Spinal cord (tissue), 10 donors: ENCODE data around the gene ANKRD11. TPM values are rescaled to one million over a fixed set of nuclear protein-coding genes. Genes with fewer than 3 reads are reported as not detected.

ENCODE experiments used
- DNase-seq, 6 donors: peaks; one replicate each; pipeline versions ENCODE4 v3.0.0 to v3.0.0-alpha.2; 2013 to 2015; ENCODE audit warnings: low spot score in 6 of 6, low read depth in 4 of 6
- H3K27ac ChIP-seq: one replicate; pipeline ENCODE4 v1.5.1; 2013; ENCODE audit warnings: low read depth, low read length, control low read depth
- H3K27me3 ChIP-seq: one replicate; pipeline ENCODE4 v1.6.1; 2013; ENCODE audit warnings: low read length; ENCODE audit not compliant: control insufficient read depth, insufficient read depth
- H3K36me3 ChIP-seq: one replicate; pipeline ENCODE4 v1.6.1; 2013; ENCODE audit warnings: low read length; ENCODE audit not compliant: control insufficient read depth, insufficient read depth
- H3K4me1 ChIP-seq: one replicate; pipeline ENCODE4 v1.6.1; 2013; ENCODE audit warnings: low read length; ENCODE audit not compliant: control insufficient read depth, insufficient read depth
- H3K4me3 ChIP-seq: one replicate; pipeline ENCODE4 v1.5.1; 2013; ENCODE audit warnings: low read depth, low read length, control low read depth
- H3K9me3 ChIP-seq: one replicate; pipeline ENCODE4 v1.6.1; 2013; ENCODE audit warnings: low read length; ENCODE audit not compliant: control insufficient read depth, insufficient read depth
- WGBS: methylation state at CpG from one replicate; pipeline ENCODE4 v1.1.5; 2013; ENCODE audit warnings: missing lambda C conversion rate; ENCODE audit not compliant: insufficient coverage; 5-methylcytosine and 5-hydroxymethylcytosine counted together
- polyA plus RNA-seq, 2 donors: library from polyadenylated mRNA; unstranded; fragments of 120-200 nt; gene quantifications; one replicate each; pipeline ENCODE4 v1.2.1, GENCODE V29; 2013; ENCODE audit not compliant: insufficient read length in 2 of 2
- total RNA-seq, 2 donors: library from RNA; depleted of rRNA in 1 of 2; stranded (reverse); fragments of 120-200 nt in 1 of 2; fragments of >200 nt in 1 of 2; gene quantifications; one replicate each; pipeline versions ENCODE4 v1.2.3 to v1.2.4, GENCODE V29; 2013 to 2014
- donor health status: healthy.

ANKRD11 gene
- total and polyA plus RNA-seq, 4 donors: 38.2 to 104 (median 73.5) TPM

GRCh38 chr16:89482817-89483205, 7.5 kb downstream of the ANKRD11 start:
- 38% methylated on average over 1 of the region's 5 CpGs for WGBS
- Histone ChIP-seq H3K4me1 (peaks cover 29% of the 10 kb centered on the region), H3K36me3 (no peaks in the 10 kb centered on the region), H3K9me3 (no peaks in the 10 kb centered on the region), H3K27ac (no peak overlapping the region), H3K27me3 (no peaks in the 10 kb centered on the region), H3K4me3 (no peak overlapping the region)
- no peak for DNase-seq

- H3K4me1 ChIP-seq: peaks cover 24% of the 10 kb centered on the region
- H3K4me3 ChIP-seq: no peak overlapping the region
- DNase-seq: no peak
- no peak overlapping the region for H3K27ac ChIP-seq
- no peaks in the 10 kb centered on the region for H3K9me3 ChIP-seq
- H3K27me3 ChIP-seq: no peaks in the 10 kb centered on the region
- H3K36me3 ChIP-seq: no peaks in the 10 kb centered on the region
- WGBS: 62% methylated on average over 14 of the region's 14 CpGs
Measured at GRCh38 chr16:89482150-89482816, 8.1 kb downstream of the ANKRD11 start.

DNA sequence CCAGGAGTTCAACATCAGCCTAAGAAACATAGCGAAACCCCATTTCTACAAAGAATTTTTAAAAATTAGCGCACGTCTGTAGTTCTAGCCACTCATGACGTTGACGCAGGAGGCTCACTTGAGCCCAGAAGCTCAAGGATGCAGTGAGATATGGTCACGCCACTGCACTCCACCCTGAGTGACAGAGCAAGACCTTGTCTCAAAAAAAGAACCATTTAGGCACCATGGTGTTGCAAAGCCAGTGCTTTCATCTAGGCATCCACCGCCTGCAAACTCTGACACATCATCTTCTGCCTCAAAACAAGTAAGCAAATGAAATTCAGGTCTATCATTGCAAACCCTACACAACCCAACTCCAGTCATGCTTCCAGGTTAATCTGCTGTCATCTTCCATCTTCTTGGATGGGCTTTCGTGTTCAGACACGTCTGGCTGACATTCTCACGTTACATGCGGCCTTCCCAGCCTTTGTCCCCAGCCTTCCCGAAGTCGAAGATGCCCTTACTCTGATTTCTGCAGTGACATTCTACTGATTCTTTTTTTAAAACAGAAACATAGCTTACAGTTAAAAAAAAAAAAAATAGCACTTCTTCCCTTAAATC, 8.9 kb downstream of the ANKRD11 start:
- Histone ChIP-seq H3K9me3 (no peaks in the 10 kb centered on the region), H3K4me3 (no peak overlapping the region), H3K27me3 (no peaks in the 10 kb centered on the region), H3K36me3 (no peaks in the 10 kb centered on the region), H3K4me1 (peaks cover 24% of the 10 kb centered on the region), H3K27ac (no peak overlapping the region)
- no peak for DNase-seq
- WGBS: 89% methylated on average over 13 of the region's 13 CpGs

GRCh38 chr16:89478576-89479221, 11.7 kb downstream of the ANKRD11 start:
- Histone ChIP-seq H3K27ac (no peak overlapping the region), H3K4me1 (peaks cover 26% of the 10 kb centered on the region), H3K4me3 (no peak overlapping the region), H3K9me3 (no peaks in the 10 kb centered on the region), H3K36me3 (no peaks in the 10 kb centered on the region), H3K27me3 (no peaks in the 10 kb centered on the region)
- WGBS: 82% methylated on average over 10 of the region's 14 CpGs
- DNase-seq: no peak

GRCh38 chr16:89476811-89477261, 13.5 kb downstream of the ANKRD11 start:
- Histone ChIP-seq H3K9me3 (no peaks in the 10 kb centered on the region), H3K36me3 (no peaks in the 10 kb centered on the region), H3K4me1 (peaks cover 20% of the 10 kb centered on the region), H3K27ac (no peak overlapping the region), H3K4me3 (no peak overlapping the region), H3K27me3 (no peaks in the 10 kb centered on the region)
- DNase-seq: no peak
- 50% methylated on average over 1 of the region's 10 CpGs for WGBS

DNA sequence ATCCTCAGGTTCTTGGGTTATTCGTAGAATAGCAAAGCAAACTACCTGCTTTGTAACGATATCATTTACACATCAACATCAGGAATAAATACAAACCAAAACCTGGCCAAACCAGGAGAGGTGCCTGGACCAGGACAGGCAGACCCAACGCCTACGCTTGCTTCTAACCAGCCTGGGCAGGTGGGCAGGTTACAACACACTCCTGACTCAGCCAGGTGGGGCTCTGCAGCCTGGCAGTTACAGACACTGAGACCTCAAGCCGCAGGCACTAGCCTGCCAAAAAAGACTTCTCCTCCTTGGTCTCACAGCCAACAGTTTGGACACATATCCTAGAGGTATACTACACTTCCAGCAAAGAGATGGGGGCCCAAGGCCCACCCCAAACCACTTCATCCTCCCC, 14.0 kb downstream of the ANKRD11 start:
- Histone ChIP-seq H3K4me3 (no peak overlapping the region), H3K4me1 (peaks cover 20% of the 10 kb centered on the region), H3K27me3 (no peaks in the 10 kb centered on the region), H3K9me3 (no peaks in the 10 kb centered on the region), H3K36me3 (no peaks in the 10 kb centered on the region), H3K27ac (no peak overlapping the region)
- WGBS: 94% methylated on average over 5 of the region's 5 CpGs
- no peak for DNase-seq

GRCh38 chr16:89475144-89475543, 15.2 kb downstream of the ANKRD11 start:
- 0% methylated on average over 1 of the region's 5 CpGs for WGBS

DNA sequence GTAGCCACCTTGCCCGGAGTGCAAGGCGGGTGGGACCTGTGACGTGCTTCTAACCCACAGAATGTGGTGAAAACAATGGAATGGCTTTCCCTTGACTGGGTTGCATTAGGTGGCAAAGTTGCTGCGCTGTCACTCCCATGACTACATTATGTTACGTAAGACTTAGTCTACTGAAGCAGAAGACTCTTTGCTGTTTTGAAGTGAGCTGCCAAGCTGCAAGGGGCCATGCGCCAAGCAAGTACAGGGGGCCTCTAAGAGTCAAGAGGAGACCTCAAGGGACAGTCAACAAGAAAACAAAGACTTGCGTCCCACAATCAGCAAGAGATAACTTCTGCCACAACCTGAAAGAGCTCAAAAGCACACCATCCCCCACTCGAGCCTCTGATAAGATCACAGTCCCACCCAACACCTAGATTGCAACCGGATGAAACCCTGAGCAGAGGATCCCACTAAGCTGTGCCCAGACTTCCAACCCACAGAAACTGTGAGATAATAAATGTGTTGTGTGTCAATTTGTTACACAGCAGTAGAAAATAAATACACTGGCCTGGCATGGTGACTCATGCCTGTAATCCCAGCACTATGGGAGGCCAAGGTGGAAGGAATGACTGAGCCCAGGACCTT, 16.5 kb downstream of the ANKRD11 start:
- Histone ChIP-seq H3K36me3 (no peaks in the 10 kb centered on the region), H3K27ac (no peak overlapping the region), H3K27me3 (no peaks in the 10 kb centered on the region), H3K4me3 (no peak overlapping the region), H3K9me3 (no peaks in the 10 kb centered on the region), H3K4me1 (peaks cover 20% of the 10 kb centered on the region)
- WGBS: 79% methylated on average over 6 of the region's 9 CpGs
- DNase-seq: no peak

More at GRCh38 chr16:89475144-89475543, 15.2 kb downstream of the ANKRD11 start:
- peak in 1 of 6 donors; percentile 57 for DNase-seq
- Histone ChIP-seq H3K4me1 (peaks cover 20% of the 10 kb centered on the region), H3K27ac (no peak overlapping the region), H3K27me3 (no peaks in the 10 kb centered on the region), H3K36me3 (no peaks in the 10 kb centered on the region), H3K4me3 (no peak overlapping the region), H3K9me3 (no peaks in the 10 kb centered on the region)

DNA sequence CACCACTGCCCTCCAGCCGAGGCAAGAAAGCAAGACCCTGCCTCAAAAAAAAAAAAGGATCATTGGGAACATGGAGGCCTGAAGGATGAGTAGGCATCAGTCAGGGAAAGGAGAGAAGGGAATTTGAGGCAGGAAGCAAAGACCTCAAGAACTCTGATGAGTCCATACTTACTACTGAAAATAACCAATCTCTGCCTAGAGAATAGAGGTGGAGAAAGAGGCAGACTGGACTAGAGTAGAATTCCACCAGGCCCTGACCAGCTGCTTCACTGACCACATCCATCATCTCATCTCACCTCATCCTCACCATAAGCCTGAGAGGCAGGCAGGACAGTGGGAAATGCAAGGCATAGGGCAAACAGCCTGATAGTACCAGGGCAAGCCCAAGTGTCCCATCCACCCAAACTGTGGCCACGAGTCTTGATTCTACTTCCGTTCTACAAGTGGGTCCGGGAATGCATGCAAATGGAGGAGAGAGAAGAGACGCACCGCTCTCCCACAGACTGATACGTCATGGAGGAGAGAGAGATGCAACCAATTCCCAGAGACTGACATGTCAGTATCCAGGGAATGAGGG, 17.1 kb downstream of the ANKRD11 start:
- H3K27me3 ChIP-seq: no peaks in the 10 kb centered on the region
- peaks cover 25% of the 10 kb centered on the region for H3K4me1 ChIP-seq
- no peak overlapping the region for H3K27ac ChIP-seq
- no peak for DNase-seq
- H3K36me3 ChIP-seq: no peaks in the 10 kb centered on the region
- no peaks in the 10 kb centered on the region for H3K9me3 ChIP-seq
- no peak overlapping the region for H3K4me3 ChIP-seq
- 75% methylated on average over 1 of the region's 7 CpGs for WGBS
